GM19324 (cell line): ENCODE data around the gene MORN4.

ENCODE experiments used
- ATAC-seq: cut with Tn5 transposase; IDR thresholded peaks from one replicate; pipeline ENCODE4 v1.9.1; 2021; ENCODE audit warnings: mild to moderate bottlenecking, moderate library complexity; ENCODE audit not compliant: unreplicated experiment, low FRiP score

The MORN4 gene

DNA sequence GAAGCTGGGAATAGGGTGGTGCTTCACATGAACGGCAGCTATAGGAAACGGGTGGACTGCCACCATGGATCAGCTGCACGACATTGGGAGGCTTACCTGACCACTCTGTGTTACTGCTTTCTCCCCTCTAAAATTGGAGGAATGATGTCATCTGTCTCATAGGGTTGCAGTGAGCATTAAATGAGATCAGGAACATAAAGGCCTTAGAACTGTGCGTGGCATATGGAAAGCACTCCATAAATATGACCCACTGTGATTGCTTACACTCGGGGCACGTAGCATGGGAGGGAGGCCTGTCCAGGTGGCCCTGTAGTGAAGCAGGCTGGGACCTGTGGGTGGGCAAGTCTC is 34.1 kb downstream of the MORN4 start:
- ATAC-seq, result no peak

DNA sequence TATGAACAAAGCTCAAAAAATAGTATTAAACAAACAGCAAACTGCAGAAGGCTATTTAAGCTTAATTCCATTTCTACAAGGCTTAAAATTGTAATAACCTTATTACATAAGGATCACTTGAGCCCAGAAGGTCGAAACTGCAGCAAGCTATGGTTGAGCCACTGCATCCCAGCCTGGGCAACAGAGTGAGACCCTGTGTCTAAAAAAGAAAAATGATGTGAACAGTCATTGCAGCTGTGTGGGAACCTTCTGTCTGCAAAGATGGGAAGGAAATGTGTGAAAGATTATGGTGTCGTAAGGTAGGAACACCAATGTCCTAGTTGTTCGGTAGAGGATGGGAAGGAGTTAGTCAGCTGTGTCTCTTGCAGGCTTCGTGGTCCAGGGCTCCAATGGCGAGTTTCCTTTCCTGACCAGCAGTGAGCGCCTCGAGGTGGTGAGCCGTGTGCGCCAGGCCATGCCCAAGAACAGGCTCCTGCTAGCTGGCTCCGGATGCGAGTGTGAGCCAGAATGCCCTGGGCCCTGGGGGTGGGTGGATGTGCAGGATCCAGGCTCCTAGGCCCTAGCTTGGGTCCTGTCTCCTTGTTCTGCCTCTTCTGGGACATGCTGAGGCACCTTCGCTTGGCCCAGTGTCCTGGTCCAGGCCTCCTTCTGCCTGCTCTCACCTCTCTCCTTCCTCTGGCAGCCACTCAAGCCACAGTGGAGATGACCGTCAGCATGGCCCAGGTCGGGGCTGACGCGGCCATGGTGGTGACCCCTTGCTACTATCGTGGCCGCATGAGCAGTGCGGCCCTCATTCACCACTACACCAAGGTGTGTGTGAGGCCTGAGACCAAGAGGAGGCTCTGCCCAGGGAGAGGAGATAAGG is 34.7 kb downstream of the MORN4 start:
- ATAC-seq, result no peak

DNA sequence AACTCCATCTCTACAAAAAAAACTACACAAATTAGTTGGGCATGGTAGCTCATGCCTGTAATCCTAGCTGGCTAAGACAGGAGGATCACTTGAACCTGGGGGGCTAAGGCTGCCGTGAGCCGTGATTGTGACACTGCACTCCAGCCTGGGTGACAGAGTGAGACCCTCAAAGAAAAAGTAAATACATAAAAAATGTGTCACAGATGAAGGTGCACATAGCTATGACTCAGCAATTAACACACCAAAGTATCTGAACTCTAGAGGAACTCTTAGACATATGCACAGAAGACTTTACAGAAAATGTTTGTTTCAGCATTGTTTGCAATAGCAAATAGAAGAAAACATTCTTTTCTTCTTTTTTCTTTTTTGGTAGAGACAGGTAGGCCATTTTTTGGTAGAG is 35.5 kb downstream of the MORN4 start:
- ATAC-seq, result no peak

DNA sequence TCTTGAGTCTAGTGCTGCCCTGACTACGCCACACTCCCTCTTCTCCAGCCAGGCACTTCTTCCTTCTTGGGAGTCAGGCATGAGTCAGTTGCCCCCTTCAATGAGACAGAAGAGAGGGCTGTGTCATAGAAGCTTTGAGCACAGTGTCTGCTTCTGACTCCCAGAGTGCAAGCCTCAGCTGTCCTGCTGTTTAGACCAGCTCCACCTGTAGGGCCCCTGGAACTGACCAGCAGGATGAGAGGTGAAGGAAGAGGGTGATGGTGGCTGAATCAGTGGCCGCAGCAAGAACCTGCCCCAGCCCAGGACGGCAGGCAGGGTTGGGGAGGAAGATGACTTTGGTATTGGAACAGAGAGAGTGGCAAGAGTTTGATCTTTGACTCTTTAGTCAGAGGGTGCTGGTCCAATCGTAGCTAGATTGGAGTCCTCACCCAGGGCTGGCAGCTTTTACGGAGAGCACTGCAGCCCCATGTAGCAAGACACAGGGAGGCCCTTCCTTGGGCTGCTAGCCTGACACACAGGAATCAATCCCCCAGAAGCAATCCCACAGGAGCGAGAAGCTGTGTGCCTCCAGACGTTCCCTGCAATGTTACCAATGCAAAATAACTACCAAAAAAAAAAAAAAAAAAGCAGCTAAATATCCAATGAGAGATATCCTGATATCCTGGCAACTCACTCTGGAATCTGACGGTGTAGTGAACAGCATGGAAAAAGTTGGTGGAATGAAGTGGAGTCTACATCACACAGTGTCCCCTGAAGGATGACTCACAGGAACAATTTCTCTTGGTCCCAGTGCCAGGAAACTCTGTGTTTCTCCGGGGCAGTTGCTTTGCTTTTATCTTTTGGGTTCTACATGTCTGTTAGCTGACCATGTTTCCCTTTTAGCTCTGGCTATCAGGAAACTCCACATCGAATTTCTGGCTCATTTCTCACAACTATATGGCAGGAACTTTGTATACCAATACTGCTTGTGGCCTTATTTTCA is 36.9 kb downstream of the MORN4 start:
- ATAC-seq, result no peak

DNA sequence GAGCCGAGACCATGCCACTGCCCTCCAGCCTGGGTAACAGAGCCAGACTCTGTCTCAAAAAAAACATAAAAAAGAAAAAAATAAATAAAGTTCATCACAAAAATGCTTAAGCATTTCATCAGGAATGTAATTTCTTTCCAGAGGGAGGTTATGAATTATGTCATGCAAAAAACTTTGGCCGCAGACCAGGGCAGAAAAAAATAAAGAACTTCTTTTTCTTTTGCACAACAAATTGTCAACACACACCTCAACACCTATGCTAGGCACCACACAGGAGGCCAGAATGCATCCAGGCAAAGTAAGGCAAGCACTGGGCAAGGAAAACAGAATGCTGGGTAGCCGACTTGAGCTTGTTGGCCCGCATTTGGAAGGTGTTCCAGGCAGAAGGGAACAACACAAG is 39.9 kb downstream of the MORN4 start:
- ATAC-seq, result no peak

DNA sequence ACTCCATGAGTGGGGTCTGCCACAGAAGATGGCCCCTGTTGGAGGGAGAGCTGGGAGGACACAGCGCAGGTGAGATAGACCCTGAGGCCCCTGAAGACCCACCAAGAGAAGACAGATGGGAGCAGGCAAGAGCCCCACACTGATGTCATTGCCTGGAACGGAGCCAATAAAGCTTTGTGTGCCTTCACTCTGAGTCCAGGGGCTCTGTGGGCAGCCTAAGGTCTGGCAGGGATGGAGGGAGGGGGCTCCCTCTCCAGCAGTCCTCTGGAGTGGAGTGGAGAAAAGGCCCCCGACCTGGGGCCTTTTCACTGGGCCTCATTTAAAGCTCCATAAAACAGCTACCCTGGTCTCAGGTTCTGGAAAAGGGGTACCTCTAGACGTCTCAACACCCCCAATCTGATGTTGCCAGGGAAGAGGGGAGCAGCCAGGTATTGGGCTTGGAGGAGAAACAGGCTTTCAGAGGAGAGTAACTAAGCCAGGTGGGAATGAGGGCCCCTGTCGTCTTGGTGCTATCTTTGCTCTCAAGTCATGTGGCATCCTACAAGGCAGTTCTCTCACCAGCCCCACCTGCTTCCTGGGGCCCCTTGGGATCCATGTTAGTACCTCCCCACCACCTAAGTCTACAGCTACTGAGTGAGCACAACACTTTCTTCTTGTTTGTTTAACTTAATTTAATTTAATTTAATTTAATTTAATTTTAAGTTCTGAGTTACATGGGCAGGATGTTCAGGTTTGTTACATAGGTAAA is 42.4 kb downstream of the MORN4 start:
- ATAC-seq, result no peak

GRCh38 chr10:97590082-97590747 is 43.1 kb downstream of the MORN4 start:
- no peak for ATAC-seq

- ATAC-seq, result no peak
Observed at GRCh38 chr10:97589479-97589878, 43.8 kb downstream of the MORN4 start, which contains the start of gene C10orf62. Gene C10orf62, plus strand, starts transcription at chr10:97589721. Its CDS starts 177 bp downstream, at chr10:97589898.

- ATAC-seq, result no peak
Observed at GRCh38 chr10:97587183-97587582, 46.1 kb downstream of the MORN4 start.

- no peak for ATAC-seq
Observed at GRCh38 chr10:97585439-97585811, 47.9 kb downstream of the MORN4 start.

DNA sequence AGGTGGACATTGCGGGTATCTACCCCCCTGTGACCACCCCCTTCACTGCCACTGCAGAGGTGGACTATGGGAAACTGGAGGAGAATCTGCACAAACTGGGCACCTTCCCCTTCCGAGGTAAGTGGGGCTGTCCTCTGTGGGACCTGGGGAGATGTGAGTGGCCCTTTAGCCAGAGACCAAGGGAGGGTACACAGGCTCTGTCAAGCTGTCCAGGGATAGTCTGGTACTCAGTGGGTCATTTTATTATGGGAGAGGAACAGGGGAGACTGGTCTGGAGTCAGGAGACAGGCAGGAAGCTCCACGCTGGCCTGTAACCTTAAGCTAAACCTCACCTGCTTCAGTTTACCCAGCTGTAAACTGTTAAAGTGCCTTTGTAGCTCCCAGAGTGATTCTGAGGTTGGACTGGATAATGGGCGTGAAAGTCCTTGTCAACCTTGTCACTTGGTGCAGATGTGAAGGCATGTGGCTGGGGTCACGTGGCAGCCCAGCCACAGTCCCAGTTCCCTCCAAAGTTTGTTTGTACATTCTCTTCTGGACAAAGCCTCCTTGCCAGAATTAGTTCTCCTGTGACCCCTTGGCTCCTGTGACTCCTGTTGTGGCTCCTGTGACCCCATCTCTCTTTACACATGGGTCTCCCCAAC is 48.4 kb downstream of the MORN4 start:
- ATAC-seq, result no peak

- ATAC-seq, result no peak
Observed at GRCh38 chr10:97584060-97584797, 49.1 kb downstream of the MORN4 start, which contains the start of gene HOGA1. Gene HOGA1, plus strand, starts transcription at chr10:97584389. Its CDS starts 315 bp downstream, at chr10:97584704.

DNA sequence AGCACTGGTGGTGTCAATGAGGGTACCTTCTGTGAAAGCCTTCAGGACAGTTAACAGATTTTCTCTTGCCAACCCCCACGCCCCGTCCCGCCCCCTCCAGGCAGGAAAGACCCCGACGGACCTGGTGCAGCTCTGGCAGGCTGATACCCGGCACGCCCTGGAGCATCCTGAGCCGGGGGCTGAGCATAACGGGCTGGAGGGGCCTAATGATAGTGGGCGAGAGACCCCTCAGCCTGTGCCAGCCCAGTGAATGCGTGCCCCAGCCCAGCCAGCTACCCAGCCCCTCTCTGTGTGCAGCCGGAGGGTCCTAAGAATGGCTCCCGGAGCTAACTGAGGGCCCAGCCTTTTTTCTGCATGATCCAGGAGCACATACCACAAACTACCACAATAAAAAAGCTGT is 49.8 kb downstream of the MORN4 start:
- no peak for ATAC-seq

DNA sequence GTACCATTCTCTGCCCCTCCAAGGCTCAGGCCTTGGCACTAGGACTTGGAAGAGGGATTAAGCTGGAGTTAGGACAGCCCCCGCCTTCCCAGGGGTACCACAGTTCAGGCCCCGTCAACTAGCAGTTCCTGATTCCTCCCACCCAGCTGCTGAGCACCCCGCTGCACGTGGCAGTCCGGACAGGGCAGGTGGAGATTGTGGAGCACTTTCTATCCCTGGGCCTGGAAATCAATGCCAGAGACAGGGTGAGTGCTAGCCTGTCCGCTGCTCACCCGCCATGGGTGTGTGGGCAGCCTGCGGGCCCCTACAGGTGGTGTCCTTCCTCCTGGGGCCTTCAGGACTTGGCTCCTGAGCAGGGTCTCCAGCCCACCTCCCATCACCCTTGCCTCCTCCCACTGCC is 51.1 kb downstream of the MORN4 start:
- ATAC-seq, result no peak

- ATAC-seq, result no peak
Observed at GRCh38 chr10:97580421-97581367, 52.6 kb downstream of the MORN4 start.

GRCh38 chr10:97578171-97578844 is 55.0 kb downstream of the MORN4 start:
- no peak for ATAC-seq

GRCh38 chr10:97577701-97578100 is 55.6 kb downstream of the MORN4 start:
- no peak for ATAC-seq
